KBM-7 (cell line): ENCODE results near the gene BNIP5.
"Not testable (repeated sequence)": the region's sequence is repeated elsewhere in the genome, so short reads cannot be mapped to it uniquely, and the experiment has no call there.

ENCODE experiments used
- DNase-seq: peaks from one replicate; pipeline ENCODE4 v3.0.0-alpha.2; 2015
- in situ Hi-C: fragments of 300-500 bp; cut with MboI; formaldehyde crosslinking; loops from 2 replicates; pipeline ENCODE4 v1.14.3; 2020; ENCODE audit warnings: low sequenced_read_pairs, low pct_unique_long_range_greater_than_20kb, mixed read lengths

Gene BNIP5

DNA sequence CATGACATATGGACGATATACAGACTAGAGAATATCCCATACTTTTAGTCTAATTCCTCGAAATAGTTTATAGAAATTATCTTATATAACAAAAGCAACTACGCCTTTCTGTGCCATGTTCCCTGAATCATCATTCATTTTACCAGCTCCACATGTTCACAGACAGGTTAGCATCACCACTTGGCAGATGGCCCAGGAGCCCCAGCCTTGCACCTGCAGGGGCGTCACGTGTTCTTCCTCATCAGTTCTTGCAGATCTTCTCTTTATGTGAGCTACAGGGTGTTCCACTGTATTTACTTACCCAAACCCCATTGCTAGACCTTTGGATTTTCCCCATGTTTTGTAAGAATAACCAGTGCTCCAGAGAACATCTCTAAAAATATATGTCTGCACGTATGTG is 12.6 kb upstream of the BNIP5 start:
- DNase-seq, result no peak
- in situ Hi-C loops, result no loop called here

DNA sequence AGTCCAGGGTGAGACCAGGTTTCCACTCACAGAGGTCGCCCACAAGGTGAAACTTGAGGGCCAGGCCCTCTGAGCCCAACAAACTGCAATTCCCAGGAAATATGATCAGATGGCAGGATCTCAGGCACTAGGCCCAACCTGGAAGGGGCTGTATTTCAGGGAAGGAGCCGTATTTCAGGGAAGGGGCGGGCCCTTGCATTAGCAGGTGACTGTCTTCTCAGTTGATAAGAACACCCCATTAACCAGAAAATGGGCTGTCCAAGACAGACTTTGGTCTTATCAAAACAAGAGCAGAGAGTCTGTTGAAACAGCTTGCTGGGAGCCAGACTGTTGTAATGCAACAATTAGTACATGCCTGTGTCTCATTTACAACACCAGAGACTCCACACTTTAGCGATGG is 10.9 kb upstream of the BNIP5 start:
- in situ Hi-C loops, result no loop called here
- DNase-seq, result no peak

DNA sequence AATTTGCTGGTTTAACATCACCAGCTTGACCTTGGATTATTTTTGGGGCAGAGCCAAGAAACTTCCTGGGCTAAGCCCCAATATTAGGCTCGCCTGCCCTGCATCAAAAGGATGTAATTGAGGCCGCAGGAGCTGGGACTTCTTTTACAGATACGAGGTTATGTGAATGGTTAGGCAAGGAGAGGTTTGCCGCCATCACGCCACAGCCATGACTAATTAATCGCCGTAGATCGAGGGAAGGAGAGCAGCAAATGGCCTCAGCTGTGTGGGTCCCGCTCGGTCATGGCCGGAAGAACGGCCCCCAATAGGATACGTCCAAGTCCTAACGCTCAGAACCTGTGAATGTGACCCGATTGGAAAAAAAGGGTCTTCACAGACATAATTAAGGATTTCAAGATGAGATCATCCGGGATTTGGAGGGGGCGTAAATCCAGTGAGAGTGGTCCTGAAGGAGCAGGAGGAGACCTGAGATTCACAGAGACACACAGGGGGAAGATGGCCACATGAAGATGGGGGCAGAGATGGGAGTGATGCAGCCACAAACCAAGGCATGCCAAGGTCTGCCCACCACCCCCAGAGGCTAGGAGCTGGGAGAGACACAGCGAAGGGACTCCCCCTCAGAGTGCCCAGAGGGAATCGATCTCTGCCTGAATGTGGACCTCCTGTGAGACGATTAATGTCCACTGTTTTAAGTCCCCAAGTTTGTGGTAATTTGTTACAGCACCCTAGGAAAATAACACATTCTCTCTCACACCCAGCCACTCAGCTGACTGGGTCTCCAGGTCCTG is 10.0 kb upstream of the BNIP5 start:
- no peak for DNase-seq
- in situ Hi-C loops, result no loop called here

DNA sequence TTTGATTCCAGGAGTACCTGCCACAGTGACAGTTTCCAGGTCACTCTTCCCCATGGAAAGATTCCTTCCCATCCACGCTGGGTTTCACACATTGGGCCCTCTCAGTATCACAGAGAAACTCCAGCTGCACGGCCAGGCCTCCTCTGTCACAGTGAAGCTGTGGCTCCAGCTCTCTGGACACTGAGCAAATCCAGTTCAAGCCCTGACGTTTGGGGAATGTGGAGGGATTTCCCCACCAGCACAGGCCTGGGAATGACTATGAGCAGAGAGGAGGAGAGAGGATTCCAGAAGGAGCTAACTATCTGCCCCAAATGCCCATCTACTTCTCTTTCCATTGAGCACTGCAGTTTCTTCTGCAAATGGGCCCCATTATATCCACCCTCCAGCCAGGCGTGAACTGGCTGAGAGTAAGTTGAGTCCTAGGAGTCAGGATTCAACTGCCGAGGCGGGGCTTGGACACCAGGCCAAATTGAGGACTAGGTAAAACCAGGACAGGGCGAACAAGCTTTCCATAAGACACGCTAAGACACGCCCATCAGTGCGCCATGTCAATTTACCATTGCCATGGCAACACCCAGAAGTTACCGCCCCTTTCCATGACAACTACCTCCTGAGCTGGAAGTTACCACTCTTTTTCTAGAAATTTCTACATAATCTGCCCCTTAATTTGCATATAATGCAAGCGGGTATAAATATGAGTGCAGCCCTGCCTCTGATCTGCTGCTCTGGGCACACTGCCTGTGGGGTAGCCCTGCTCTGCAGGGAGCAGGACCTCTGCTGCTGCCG is 9.2 kb upstream of the BNIP5 start:
- in situ Hi-C loops, result no loop called here
- DNase-seq, result no peak

DNA sequence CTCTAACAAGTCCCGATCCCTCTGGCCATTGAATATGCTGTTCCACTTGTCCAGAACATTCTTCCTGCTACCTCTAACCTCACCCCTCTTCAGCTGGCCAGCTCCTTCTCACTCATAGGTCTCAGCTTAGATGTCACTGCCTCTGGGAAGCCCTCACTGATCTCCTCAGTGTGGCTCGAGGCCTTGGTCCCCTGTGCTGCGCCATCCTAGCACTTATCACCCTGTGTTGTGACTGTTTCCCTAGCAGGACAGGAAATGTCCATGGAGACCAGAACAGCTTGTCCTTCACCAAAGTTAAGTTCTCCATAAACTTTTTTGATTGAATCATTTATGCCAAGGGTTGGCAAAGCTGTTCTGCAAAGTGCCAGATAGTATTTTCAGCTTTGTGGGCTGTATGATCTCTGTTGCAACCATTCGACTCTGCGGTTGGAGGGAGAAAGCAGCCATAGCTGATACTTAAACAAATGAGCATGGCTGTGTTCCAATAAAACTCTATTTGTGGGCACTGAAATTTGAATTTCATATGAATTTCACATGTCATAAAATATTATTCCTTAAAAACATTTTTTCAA is 6.5 kb upstream of the BNIP5 start:
- in situ Hi-C loops, result no loop called here
- DNase-seq, result no peak

DNA sequence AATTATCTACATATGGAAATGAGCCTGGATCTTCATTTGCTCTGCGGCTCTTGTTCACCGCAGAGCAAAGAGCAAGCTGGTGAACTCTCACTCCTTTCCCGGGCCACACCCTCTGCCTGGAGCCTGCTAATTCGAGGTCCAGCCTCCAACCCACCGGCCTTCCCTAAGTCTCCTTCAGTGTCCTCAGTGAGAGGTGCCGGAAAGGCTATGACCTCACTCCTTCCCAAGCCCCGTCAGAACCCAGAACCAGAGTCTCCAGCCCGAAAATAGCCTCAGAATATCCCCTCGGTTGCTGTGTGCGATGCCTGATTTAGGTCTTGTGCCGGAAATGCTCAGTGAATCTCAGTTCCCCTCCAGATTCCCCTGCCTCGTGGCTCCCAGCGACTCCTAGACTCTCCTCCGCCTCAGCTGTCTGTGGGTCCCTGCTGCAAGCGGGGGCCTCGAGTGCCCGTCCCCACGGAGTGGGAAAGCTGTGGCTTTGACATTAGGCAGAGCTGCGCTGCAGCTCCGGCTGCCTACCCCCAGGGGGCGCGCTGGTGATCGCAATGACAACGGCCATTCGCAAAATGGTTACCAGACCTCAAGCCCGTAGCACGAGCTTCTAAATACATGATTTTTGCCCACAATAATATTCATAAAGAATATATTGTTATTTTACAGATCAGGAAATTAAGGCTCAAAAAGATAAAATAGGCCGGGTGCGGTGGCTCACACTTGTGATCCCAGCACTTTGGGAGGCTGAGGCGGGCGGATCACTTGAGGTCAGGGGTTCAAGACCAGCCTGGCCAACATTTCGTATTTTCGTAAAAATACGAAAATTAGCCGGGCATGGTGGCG is 4.1 kb upstream of the BNIP5 start:
- peak; percentile 73 for DNase-seq
- in situ Hi-C loops, result no loop called here

DNA sequence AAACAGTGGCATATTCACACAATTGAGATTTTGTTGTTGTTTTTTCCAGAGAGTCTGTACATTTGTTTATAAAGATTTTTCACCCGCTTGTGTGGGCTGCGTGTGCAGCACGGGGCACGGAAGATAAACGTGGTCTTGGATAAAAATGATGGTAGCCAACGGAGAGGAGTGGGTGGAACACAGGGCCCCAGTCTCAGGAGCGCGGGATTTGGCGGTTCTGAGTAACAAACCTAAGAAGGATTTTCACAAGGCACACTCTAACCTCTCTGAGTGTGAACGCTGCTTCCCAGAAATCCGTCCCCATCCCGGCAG is 3.6 kb upstream of the BNIP5 start:
- in situ Hi-C loops, result no loop called here
- DNase-seq, result no peak

DNA sequence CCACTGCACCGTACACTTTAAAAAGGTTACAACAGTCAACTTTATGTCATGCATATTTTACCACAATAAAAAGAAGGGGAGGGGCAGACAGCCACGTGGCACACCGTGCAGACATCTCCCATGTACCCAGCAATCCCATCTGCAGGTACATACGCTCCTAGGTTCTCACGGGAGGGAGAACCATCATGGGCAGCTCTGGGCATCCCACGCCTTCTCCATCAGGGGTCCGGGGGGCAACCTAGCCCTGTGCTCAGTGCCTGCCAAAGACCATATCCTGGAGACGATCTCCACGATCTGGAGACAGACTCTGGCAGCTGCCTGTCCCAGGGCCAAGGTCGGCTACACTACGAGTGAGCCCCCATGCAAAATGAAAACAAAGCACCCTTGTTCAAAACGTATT is 2.5 kb upstream of the BNIP5 start:
- in situ Hi-C loops, result no loop called here
- no peak for DNase-seq

DNA sequence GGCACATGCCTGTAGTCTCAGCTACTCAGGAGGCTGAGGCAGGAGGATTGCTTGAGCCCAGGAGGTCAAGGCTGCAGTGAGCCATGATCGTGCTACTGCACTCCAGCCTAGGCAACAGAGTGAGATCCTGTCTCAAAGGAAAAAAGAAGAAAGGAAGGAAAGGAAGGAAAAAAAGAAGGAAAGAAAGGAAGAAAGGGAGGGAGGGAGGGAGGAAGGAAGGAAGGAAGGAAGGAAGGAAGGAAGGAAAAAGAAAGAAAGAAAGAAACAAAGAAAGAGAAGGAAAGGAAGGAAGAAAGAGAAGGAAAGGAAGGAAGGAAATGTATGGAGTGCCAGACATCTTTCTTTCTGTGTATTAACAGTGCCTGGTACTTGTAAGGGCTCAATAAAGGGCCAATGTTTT is 1.5 kb upstream of the BNIP5 start:
- DNase-seq, in situ Hi-C loops: not testable (repeated sequence)

DNA sequence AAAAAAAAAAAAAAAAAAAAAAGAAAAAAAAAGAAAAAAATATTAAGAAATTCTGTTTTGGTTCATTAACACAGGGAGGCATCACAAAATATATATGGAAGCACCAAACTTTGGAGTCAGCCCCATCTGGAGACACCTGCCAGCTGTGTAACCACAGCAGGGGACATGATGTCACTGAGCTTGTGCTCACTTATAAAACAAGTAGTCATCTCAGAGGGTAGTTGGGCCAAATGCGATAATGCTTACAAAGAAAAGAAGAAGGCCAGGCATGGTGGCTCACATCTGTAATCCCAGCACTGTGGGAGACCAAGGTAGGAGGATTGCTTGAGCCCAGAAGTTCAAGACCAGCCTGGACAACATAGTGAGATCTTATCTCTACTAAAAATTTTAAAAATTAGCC is 1.1 kb upstream of the BNIP5 start:
- no peak for DNase-seq
- in situ Hi-C loops, result no loop called here

DNA sequence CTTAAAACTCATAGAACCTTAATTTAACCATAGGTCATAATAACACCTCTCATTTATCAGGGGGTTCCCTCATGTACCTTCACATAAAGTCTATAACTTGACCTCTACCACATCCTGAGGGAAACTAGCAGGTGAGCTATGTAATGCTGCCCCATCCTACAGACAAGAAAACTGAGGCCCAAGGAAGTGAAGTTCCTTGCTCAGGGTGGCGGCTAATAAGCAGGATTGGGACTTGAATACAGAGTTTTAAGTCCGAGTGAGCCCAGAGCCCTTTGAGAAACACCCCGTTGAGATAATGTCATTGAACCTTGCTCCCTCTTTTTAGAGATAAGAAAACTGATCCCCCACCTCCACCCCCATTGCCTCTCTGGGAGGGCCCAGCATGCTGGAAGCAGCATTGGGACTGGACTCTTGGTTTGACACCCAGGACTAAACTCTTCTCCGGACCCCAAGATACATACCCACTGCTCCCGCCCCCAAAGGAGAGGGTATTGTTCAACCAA is 429 bp downstream of the BNIP5 start:
- DNase-seq, result no peak
- in situ Hi-C loops, result no loop called here

DNA sequence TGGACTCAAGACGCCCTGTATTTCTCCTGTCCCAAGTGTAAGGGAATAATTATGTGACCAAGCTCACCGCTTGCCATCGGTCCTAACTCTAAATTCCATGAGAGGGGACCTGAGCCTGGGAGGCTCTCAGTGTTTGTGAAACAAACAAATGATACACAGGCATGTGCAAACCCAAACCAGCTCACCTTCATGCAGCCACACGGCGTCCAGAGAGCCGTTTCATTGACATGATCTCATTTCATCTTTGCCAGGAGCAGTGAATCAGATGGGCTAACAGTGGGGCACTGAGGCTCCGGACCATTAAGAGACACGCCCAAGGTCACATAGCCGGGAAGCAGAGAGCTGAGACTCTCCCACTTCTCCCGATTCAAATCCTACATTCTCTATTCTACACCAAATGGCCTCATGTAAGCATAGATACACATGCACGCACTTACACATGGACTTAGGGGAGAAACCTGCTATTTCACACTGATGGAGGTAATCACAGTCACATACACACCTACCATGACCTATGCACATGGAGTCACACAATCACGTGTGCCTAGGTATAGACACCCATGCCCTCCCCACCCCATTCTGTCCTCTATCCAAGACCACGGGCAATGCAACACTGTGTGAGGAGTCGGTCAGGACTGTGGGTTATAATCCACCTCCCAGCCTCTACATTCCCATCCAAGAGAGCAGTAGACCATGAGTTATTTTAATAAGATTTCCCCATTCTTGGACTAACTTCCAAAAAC is 1.1 kb downstream of the BNIP5 start:
- in situ Hi-C loops, result no loop called here
- DNase-seq, result no peak

DNA sequence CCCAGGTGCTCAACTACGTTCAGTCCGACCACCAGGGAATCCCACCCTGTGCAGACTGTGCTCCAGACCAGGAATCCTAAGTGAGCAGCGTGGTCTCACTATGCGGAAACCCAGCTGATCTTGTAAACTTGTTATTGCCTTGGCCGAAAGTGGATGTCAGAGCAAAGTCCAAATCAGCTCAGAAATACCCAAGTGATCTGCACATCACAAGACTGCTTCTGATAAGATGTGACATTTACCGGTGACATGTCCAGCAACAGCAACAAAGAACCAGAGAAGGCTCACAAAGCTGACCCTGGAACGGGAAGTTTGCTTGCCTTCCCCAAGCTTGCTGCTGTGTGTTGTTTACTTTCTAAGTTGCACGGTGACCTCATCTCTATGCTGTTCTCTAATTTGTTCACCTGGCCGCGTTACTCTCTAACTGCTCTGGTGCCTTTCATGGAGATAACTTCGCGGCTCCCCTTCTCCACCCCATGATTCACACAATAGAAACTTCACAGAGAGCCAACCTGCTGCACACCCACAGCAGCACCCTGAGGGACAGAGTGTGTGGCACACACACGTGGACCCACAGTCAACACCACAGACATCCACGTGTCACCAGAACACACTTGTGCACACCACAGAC is 1.7 kb downstream of the BNIP5 start:
- no peak for DNase-seq
- in situ Hi-C loops, result no loop called here

DNA sequence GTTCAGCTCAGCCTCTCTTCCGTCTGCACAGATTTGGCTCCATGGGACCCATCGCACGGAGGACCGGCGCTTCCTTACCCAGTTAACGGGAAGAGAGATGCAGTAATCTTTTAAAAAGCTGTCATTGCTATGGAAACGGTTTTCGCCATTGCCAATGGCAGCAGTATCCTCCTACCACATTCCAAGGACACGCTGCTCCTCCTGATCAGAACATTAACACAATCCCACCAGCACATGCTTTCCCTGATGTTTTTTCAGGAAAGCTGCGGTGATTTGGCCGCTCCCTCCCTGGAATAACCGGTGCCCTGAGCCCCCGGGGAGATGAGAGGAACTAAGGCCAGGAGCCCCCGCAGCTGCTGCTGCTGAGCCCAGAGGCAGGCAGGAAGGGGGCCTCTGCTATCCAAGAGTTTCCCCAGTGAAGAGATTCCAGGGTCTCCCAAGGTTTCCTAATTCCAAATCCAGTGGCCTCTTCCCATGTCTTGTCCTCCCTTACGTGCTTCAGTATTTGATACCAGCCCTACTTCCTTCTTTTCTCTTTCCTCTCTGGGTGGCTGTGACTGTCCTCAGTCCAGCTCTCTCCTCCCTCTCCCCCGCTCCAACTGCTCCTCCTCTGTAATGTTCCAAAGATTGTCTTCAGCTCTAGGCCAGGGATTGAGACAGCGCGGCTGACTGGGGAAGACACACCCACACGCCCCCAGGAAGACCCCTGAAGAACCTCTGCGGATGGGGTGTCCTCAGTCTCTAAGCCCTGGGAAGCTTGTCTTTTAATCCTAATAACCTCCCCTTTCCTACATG is 2.6 kb downstream of the BNIP5 start:
- DNase-seq, result no peak
- in situ Hi-C loops, result no loop called here

DNA sequence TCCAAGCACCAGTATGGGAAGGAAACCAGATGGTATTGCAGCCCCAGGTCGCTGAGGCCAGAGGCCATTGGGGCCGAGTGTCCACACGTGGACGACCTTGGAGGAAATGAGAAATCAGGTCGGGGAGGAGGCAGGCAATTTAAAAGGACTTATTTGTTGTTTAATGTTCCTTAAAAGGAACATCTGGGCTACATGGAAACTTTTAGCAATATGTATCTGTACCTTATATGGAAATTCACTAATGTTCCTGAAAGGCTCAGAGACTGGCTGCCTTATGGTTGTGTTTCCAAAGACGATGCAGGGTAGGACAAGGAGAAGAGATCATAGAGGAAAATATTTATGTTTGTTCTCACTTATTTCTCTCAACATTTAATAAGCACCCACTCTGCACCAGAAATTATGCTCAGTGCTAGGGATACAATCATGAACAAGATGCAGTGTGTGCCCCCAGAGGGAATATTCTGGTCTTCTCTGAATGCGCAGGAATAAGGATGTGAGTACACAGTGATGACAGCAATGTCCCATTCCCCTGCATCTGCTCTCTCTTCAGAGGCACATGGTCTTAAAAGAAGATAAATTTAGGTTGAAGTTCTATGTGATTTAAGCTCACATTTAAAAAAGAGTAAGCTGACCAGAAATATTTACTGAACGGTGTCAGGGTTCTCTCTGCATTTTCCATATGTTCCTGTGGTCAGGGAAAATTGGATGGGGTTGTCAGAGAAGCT is 3.4 kb downstream of the BNIP5 start:
- in situ Hi-C loops, result no loop called here
- DNase-seq, result no peak

DNA sequence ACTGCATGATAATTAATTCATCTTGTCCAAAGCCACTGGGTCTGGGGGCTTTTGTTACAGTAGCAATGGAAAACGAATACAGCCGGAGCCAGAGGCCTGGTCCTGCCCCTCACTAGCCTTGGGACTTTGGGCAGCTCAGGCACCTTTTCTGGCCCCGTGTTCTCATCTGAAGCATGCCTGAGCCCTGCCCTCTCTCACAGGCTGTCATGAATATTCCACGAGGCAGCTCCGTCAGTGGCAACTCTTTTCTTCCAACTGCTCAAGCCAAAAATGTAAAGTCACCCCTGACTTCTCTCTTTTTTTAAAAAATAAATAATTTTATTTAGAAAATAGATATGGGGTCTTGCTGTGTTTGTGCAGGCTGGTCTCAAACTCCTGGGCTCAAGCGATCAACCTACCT is 5.3 kb downstream of the BNIP5 start:
- in situ Hi-C loops, result no loop called here
- DNase-seq, result no peak

DNA sequence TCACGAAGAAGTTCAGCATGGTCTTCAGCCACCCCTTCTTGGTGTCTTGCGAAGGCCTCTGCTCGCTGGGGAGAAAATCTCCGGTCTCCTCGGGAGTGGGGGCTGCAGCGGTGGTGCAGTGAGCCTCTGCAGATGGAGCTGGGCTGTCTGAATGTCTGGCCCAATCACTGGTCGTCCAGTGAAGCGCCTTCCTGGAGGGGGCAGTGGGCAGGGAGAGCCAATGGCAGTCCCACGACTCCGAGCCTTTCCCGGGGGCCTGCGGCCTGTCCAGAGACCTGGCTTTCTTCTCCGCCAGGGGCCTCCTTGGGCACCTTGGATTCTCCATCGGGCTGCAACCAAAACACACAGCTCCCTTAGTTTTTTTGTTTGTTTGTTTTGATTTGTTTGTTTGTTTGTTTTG is 6.3 kb downstream of the BNIP5 start:
- DNase-seq, result no peak
- in situ Hi-C loops, result no loop called here
